Uterine smooth muscle cell (primary cell): ENCODE data around the gene OVOL3. TPM values are rescaled to one million over a fixed set of nuclear protein-coding genes. Genes with fewer than 3 reads are reported as not detected.

Experiments
- total RNA-seq: library from RNA; depleted of rRNA; stranded (reverse); fragments of >200 nt; gene quantifications from 2 replicates; pipeline ENCODE4 v1.2.3, GENCODE V29; 2014

Gene OVOL3
- not detected in 2 replicates for total RNA-seq

DNA sequence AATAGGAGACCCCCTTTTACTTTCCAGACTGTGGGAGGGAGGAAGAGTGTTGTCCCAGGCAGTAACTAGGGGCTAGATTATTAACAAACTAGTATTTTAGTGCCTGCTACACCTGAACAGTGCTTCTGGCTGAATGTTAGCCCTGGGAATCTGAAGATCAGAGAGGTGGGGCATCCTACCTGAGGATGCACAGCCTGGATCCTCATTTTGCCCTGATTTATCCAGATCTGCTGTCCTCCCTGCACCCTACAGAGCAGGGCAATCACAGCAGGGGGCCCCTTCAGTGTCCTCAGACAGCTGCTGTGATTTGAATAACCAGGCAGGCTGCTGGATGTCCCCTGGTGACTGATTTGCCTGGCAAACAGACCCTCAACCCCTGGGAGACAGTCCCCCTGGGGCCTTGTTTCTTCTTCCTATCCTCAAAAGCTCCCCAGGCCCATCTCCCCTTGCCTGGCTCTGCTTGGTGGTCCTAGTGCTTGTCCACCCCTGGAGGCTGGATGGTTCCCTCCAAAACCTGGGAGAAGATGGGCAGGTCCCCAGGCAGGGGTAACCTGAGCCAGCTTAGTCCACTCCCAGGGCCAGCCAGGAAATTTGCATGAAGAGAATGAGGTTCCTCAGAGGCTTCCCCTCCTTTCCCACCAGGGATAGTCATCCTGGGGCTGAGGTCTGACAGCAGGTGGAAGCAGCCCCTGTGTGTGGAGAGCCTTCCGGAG lies at the start of gene OVOL3:
Gene OVOL3 (plus strand): TSS at position 657 of the 713 bp plus-strand sequence. CDS start 60 bp downstream, outside the sequence.

GRCh38 chr19:36114721-36115452 lies 3.9 kb downstream of the OVOL3 start, which contains the start of gene POLR2I:
TSS of gene POLR2I (minus strand) at chr19:36114875. CDS start at chr19:36114856, 19 bp downstream.

DNA sequence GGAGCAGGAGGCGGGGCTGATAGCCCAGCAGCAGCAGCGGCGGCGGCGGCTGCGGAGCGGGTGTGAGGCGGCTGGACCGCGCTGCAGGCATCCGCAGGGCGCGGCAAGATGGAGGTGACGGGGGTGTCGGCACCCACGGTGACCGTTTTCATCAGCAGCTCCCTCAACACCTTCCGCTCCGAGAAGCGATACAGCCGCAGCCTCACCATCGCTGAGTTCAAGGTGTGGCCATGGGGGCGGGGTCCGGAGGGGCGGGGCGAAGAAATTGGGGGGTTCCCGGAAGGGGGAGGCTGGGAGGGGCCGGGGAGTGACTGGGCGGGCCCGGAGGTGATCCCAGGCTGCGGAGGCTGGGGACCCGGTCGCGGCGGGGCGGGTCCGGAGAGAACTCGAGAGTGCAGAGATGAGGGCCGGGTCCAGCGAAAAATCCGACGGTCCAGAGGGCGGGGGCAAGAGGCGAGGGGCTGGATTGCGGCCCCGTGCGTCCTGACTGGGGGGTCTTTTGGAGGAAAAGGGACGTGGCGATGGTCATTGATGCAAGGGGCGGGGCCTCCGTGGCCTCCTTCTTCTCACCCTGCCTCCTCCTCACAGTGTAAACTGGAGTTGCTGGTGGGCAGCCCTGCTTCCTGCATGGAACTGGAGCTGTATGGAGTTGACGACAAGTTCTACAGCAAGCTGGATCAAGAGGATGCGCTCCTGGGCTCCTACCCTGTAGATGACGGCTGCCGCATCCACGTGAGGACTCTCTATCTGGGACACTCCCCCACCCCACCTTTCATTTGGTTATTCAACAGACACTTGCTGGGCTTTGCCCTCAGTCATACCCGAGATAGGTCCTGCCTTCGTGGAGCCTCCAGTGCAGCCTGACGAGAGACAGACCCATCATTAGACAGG lies 4.8 kb downstream of the OVOL3 start, which contains the start of gene TBCB:
Gene TBCB (plus strand): TSS at position 16 of the 891 bp plus-strand sequence. CDS start 93 bp downstream, at position 109.

DNA sequence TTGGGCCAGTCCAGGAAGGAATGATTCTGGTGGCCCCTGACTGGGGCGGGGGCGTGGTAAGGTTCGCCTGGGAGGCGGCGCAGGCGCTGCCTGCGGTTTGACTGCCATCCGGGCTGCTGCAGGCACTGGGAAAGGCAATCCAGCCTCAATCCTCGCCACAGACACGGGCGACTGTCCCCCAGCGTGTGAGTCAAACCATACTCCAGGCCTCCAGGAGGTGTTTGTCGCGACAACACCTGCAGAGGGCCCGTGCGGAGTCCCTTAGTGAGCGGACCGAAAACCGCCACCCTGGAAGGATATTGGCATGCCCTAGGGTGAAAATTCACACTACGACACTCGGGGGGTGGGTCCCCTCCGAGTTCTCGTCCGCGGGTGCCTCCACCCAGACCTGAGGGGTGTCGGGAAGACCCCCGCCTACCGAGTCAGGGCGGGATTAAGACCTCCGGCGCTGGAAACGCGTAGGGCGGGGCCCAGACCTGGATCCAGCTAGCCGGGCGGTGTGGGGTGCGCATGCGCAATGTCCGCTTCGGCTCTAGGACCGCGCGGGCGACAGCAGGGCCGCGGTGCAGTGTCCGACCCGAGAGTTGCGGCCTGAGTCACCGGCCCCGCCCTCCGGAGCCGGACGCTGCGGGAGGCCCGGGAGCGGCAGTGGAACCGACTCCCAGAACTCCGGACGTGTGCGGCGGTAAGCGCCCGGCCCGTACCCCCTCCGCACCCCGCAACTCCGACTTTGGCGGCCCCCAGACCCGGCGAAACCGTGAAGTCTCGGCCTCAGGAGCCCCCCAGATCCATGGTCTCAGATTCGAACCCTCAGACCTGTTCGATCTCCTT lies 28.7 kb downstream of the OVOL3 start, which contains the start of gene CAPNS1:
Gene CAPNS1 (plus strand): TSS at position 594 of the 831 bp plus-strand sequence. CDS start 946 bp downstream, outside the sequence.

GRCh38 chr19:36152352-36153091 lies 41.6 kb downstream of the OVOL3 start, which contains the start of gene COX7A1:
TSS of gene COX7A1 (minus strand) at chr19:36152447. CDS start at chr19:36152407, 40 bp downstream.

Other genes starting within 250 kb of the OVOL3 start
- 3.5 and 6.7 TPM in 2 replicates for gene APLP1, start 242.6 kb upstream of the OVOL3 start, total RNA-seq
- 5.6 and 9.9 TPM in 2 replicates for gene NFKBID, start 210.6 kb upstream of the OVOL3 start, total RNA-seq
- gene HCST, start 208.6 kb upstream of the OVOL3 start, total RNA-seq: 0.22 and 1.5 TPM in 2 replicates
- gene TYROBP, start 202.8 kb upstream of the OVOL3 start, total RNA-seq: not detected in 2 replicates
- gene LRFN3, start 174.8 kb upstream of the OVOL3 start, total RNA-seq: 1.7 and 2.4 TPM in 2 replicates
- gene SDHAF1, start 116.0 kb upstream of the OVOL3 start, total RNA-seq: 9.6 and 11.1 TPM in 2 replicates
- 0.25 TPM in 1 of 2 replicates, not detected in the other for gene SYNE4, start 102.3 kb upstream of the OVOL3 start, total RNA-seq
- gene ALKBH6, start 96.9 kb upstream of the OVOL3 start, total RNA-seq: 15.9 and 20.0 TPM in 2 replicates
- gene CLIP3, start 78.3 kb upstream of the OVOL3 start, total RNA-seq: 5.4 and 12.6 TPM in 2 replicates
- 2.4 and 3.9 TPM in 2 replicates for gene THAP8, start 56.9 kb upstream of the OVOL3 start, total RNA-seq
- 6.1 and 16.3 TPM in 2 replicates for gene WDR62, start 56.2 kb upstream of the OVOL3 start, total RNA-seq
- gene POLR2I, start 3.7 kb downstream of the OVOL3 start, total RNA-seq: 43.2 TPM in 2 replicates
- gene TBCB, start 4.3 kb downstream of the OVOL3 start, total RNA-seq: 240 and 342 TPM in 2 replicates
- gene CAPNS1, start 28.9 kb downstream of the OVOL3 start, total RNA-seq: 225 and 290 TPM in 2 replicates
- 4.5 and 12.9 TPM in 2 replicates for gene COX7A1, start 41.3 kb downstream of the OVOL3 start, total RNA-seq
- 4.4 and 5.2 TPM in 2 replicates for gene ZNF565, start 103.5 kb downstream of the OVOL3 start, total RNA-seq
- 92.7 and 131 TPM in 2 replicates for gene ZNF146, start 104.0 kb downstream of the OVOL3 start, total RNA-seq